HFF-Myc (cell line): ENCODE data around the gene RASGRP4.

Experiments
- DNase-seq: peaks from one replicate; pipeline ENCODE4 v3.0.0-alpha.2; 2011; ENCODE audit warnings: low read depth; ENCODE audit errors: extremely low read depth
- H3K4me3 ChIP-seq: replicated peaks from 2 replicates; pipeline ENCODE4 v1.5.1; 2011; ENCODE audit warnings: low read depth, mild to moderate bottlenecking, control low read depth, low read length
- CTCF ChIP-seq: IDR thresholded peaks from 2 replicates; pipeline ENCODE4 v1.5.1; 2012; ENCODE audit warnings: mild to moderate bottlenecking, low read depth, low read length, control low read depth; ENCODE audit errors: missing control alignments

Gene RASGRP4

GRCh38 chr19:38391911-38392464, 34.0 kb downstream of the RASGRP4 start:
- no peak for TF ChIP-seq CTCF
- H3K4me3 ChIP-seq: no peak overlapping the region
- no peak for DNase-seq

- DNase-seq: no peak
- no peak for TF ChIP-seq CTCF
- H3K4me3 ChIP-seq: peak overlapping the region; percentile 79
These were observed 35.8 kb downstream of the RASGRP4 start for GRCh38 chr19:38389957-38390924.

- TF ChIP-seq CTCF: no peak
- peak overlapping the region; percentile 79 for H3K4me3 ChIP-seq
- DNase-seq: peak; percentile 59
These were observed 36.7 kb downstream of the RASGRP4 start for GRCh38 chr19:38389101-38389925.

- peak within 1 kb of the TSS; percentile 79 for H3K4me3 ChIP-seq
- no peak for TF ChIP-seq CTCF
- DNase-seq: no peak
These were observed 37.5 kb downstream of the RASGRP4 start, which contains the start of gene SPRED3 for GRCh38 chr19:38388349-38389100. Gene SPRED3, plus strand, starts transcription at chr19:38388697. Its CDS starts 1,606 bp downstream, at chr19:38390303.

GRCh38 chr19:38387550-38388348, 38.3 kb downstream of the RASGRP4 start, which contains the start of gene GGN:
Gene GGN, minus strand, starts transcription at chr19:38388034. Its CDS starts 773 bp downstream, at chr19:38387261.
- DNase-seq: peak; percentile 75
- TF ChIP-seq CTCF: no peak
- peak within 1 kb of the TSS; percentile 79 for H3K4me3 ChIP-seq
